EL (cell line): ENCODE data around the gene PAM16.

Experiments used
- DNase-seq: peaks from one replicate; pipeline ENCODE4 v3.0.0-alpha.2; 2016

The PAM16 gene

DNA sequence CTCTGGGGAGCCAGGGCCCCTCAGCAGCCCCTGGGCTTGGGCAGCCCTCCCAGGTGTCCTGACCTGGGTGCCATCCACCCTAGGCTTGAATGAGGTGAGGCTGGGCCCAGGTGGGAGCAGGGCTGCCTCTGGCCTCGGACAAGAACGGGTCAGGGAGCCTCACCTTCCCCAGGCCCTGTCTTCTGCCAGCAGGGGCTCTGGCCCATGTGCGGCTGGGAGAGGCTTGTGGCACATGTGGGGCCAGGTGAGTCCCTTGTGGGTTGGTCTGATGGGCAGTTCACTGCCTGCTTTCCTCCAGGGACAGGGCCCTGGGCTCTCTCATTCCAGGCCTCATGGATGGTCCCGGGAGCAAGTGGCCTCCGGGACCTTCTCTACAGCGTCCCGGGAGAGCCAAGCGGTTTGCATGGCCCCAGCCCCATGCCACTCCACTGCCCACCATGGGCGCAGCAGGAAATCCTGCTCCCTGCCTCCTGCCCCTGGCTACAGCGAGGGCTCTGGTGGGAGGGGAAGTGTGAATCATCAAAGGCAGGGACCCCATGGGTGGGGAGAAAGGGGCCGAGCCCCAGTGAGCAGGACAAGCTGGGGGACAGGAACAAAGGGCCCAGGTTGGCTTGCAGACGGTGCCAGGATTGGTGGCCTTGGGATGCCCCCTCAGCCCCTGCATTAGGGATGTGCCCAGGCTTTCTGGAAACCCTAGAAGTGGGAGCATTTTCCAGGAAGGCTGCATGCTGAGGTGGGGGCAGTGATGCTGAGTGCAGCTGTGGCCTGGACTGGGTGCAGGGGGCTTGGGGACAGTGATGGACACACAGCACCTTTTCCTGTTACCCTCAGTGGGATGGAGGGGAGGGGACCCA, 32.7 kb upstream of the PAM16 start:
- no peak for DNase-seq

DNA sequence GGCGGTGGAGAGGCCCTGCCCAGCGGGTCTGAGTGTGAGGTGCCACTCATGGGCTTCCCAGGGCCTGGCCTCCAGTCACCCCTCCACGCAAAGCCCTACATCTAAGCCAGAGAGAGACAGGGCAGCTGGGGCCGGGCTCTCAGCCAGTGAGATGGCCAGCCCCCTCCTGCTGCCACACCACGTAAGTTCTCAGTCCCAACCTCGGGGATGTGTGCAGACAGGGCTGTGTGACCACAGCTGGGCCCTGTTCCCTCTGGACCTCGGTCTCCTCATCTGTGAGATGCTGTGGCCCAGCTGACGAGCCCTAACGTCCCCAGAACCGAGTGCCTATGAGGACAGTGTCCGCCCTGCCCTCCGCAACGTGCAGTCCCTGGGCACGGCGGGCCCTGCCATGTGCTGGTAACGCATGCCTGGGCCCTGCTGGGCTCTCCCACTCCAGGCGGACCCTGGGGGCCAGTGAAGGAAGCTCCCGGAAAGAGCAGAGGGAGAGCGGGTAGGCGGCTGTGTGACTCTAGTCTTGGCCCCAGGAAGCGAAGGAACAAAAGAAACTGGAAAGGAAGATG, 31.8 kb upstream of the PAM16 start:
- DNase-seq = no peak

DNA sequence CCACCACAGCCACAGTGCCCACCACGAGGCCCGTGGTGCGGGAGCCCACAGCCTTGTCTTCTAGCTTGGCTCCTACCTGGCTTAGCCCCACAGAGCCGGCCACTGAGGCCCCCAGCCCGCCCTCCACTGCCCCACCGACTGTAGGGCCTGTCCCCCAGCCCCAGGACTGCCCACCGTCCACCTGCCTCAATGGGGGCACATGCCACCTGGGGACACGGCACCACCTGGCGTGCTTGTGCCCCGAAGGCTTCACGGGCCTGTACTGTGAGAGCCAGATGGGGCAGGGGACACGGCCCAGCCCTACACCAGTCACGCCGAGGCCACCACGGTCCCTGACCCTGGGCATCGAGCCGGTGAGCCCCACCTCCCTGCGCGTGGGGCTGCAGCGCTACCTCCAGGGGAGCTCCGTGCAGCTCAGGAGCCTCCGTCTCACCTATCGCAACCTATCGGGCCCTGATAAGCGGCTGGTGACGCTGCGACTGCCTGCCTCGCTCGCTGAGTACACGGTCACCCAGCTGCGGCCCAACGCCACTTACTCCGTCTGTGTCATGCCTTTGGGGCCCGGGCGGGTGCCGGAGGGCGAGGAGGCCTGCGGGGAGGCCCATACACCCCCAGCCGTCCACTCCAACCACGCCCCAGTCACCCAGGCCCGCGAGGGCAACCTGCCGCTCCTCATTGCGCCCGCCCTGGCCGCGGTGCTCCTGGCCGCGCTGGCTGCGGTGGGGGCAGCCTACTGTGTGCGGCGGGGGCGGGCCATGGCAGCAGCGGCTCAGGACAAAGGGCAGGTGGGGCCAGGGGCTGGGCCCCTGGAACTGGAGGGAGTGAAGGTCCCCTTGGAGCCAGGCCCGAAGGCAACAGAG, 31.0 kb upstream of the PAM16 start:
- no peak for DNase-seq

DNA sequence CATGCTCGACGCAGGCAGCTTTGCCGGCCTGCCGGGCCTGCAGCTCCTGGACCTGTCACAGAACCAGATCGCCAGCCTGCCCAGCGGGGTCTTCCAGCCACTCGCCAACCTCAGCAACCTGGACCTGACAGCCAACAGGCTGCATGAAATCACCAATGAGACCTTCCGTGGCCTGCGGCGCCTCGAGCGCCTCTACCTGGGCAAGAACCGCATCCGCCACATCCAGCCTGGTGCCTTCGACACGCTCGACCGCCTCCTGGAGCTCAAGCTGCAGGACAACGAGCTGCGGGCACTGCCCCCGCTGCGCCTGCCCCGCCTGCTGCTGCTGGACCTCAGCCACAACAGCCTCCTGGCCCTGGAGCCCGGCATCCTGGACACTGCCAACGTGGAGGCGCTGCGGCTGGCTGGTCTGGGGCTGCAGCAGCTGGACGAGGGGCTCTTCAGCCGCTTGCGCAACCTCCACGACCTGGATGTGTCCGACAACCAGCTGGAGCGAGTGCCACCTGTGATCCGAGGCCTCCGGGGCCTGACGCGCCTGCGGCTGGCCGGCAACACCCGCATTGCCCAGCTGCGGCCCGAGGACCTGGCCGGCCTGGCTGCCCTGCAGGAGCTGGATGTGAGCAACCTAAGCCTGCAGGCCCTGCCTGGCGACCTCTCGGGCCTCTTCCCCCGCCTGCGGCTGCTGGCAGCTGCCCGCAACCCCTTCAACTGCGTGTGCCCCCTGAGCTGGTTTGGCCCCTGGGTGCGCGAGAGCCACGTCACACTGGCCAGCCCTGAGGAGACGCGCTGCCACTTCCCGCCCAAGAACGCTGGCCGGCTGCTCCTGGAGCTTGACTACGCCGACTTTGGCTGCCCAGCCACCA, 30.2 kb upstream of the PAM16 start:
- DNase-seq = no peak

DNA sequence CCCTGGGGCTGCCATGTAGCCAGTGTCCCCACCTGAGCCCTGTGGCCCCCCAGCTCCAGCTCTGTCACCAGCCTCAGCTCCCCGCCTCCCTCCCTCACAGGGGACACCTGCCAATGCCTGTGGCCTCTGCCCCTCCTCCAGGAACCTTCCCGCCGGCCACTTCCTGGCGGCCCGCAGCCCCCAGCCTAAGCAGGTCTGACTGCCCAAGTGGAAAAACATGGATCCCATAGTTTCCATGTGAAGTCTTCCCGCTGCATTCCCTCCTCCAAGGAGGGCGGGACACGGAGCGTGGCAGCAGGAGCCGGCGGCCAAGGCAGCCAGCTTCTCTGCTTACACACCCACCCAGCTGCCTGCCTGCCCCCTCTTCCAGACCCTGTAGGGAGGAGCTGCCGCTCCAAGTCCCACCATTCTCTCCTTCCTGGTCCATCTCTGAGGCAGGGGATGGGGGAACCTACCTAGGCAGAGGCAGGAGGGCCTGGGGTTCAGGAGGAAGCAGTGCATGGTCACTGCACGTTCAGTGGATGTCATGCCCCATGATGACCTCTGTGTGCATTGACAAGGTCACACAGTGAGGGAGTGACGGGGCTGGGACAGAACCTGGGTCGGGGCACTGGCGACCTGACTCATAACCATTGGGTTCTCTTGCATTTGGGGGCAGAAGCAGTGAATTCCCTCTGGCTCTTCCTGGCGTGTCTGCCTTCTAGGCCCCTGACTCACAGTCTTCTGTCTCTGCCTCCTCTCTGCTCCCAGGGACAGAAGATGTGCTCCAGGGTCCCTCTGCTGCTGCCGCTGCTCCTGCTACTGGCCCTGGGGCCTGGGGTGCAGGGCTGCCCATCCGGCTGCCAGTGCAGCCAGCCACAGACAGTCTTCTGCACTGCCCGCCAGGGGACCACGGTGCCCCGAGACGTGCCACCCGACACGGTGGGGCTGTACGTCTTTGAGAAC, 29.3 kb upstream of the PAM16 start:
- DNase-seq = no peak

DNA sequence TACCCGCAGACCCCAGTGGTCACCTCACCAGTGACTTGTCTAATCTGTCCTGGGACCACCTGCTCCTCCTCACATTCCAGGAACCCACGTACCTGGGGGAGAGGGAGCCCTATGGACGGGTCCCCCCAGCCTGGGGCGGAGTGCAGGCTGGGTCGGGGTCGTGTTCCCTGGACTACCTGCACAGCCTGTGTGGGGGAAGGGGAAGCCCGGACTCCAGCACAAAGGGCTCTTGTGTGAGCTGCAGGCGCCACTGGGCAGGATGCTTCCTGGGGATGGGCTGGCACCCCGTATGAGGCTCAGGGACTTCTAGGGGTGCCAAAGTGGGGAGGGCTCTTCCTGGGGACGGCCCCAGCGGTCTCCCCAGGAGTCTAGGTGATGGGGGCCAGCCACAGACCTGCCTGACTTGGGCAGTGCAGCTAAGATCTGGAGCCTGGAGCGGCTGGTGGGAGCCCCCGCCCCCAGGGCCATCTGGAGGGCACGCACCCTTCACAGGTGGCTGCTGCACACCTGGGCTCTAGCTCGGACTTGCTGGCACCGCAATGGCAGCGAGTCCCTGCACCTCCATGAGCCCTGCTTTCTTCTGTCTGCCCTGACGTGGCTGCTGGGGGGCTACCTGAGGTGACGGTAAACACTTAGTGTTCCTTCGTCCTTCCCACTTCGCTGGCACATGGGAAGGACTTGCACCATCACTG, 28.0 kb upstream of the PAM16 start:
- DNase-seq = no peak

DNA sequence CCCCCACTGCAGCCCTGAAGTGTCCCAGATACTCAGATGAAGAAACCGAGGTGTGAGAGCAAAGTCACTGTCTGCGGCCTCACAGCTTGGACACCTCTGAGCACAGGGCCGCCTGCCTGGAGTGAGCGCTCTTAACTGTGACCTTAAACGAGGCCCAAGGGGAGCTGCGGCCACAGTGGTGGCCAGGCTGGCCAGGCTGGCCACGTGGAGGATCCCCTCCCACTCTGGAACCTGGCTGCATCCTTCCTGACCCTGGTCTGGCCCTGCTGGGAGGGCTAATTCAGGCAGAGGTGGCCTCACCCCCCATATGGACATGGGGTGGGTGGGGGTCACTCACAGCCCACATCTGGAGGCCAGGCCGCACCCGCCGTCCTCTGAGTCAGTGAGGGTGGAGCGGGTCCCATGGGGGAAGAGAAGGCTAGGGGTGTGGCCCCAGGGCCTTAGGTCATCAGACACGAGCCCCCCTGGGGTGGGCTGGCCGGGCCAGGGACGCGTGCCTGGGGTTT, 27.1 kb upstream of the PAM16 start:
- no peak for DNase-seq

DNA sequence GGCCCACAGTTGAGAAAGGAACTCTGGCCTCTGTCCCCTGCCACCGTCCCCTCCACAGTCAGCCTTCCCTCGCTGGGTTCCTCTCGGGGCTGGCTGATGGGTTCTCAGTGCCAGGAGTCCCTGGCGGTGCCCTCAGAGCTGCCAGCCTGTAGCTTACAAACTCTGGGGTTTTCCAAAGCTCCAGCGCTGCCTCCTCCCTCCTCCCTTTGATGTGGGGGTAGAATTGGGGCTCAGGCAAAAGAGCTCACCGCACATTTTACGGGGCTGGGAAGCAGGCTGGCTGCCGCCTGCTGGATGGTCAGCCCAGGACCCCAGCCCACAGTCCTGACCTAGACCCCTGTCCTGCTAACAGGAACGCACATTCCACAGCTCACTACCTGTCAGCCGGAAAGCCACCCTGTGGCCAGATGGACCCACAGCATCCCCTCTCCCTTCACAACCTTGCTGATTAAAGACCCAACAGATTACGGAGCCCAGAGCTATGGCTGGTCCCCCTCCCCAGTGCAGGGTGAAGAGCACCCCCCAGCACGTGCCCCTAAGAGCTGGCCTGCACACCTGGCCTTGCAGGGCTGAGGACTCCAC, 26.5 kb upstream of the PAM16 start:
- DNase-seq = no peak

DNA sequence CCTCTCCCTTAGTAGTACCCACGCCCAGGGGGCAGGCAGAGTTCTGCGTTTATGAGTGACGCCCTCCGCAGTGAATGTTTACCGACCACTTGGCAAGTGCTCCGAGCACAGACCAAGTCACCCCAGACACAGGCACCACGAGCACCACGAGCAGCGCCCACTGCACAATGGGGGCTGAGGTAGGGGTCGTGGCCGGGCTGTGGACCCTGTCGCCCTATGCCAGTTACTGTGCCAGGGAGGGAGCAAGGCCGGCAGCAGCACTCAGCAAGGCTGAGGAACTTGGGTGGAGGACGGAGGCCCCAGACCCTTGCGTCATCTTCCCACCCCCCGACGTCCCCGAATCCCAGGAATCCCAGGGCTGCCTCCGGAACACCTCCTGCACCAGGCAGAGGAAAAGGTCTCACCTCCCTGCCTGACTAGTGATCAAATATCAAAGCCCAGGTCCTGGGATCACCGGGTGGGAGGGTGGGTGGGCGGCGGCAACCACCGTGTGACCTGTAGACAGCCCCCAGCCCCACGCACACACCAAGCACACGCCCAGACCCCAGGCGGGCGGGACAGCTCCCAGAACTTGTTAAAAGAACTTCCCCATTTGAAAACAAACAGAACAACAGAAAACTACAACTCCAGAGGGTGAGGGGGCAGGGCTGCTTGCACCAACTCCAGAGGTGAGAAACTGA, 25.9 kb upstream of the PAM16 start:
- DNase-seq = no peak

DNA sequence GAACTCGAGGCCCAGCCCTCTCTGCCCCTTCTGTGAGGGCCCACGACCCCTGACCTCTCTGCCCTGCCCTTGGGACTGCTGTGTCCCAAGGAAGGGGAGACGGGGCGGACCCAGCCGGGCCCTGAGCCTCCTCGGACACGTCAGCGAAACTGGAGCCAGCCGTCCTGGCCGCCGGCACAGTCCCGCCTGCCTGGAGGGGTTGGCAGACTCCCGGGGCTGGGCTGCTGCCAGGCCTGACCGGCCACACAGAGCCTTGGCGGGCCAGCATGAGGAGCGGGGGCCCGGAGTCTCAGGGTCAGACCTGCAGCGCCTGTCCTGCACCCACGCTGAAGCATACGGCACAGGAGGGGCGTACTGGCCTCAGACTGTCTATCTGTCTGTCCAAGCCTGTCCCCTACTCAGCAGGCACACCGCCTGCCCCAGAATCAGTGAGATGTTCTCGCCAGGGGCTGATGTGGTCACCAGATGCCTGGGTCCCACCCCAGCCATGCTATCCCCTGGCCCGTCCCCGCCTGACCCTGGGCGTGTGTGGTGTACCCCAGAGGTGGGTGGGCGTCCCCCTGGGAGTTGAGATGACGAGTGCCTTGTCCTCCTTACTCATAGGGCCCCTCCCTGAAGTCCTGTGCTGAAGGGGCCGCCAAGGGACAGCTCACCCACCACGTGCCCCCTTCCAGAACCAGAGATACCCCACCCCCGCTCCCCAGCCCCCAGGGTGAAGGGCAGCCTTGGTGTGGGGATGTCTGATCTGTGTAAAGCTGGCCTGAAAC, 25.2 kb upstream of the PAM16 start:
- DNase-seq = peak; percentile 89

DNA sequence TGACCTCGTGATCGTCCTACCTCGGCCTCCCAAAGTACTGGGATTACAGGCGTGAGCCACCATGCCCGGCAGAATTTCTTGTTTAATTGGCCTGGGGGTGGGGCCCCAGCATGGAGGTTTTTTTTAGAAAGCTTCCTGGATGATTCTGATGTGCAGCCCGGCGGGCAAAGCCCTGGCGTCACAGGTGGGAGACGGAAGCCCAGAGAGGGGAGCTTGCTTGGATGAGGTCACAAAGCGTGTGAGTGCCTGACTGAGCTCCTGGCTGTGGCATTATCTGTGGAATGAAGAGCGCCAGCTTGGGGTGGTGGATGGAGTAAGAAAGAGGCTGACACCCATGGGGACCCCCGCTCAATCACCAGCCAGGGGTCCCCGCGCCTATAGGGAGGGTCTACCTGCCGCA, 24.6 kb upstream of the PAM16 start:
- DNase-seq = peak; percentile 72

DNA sequence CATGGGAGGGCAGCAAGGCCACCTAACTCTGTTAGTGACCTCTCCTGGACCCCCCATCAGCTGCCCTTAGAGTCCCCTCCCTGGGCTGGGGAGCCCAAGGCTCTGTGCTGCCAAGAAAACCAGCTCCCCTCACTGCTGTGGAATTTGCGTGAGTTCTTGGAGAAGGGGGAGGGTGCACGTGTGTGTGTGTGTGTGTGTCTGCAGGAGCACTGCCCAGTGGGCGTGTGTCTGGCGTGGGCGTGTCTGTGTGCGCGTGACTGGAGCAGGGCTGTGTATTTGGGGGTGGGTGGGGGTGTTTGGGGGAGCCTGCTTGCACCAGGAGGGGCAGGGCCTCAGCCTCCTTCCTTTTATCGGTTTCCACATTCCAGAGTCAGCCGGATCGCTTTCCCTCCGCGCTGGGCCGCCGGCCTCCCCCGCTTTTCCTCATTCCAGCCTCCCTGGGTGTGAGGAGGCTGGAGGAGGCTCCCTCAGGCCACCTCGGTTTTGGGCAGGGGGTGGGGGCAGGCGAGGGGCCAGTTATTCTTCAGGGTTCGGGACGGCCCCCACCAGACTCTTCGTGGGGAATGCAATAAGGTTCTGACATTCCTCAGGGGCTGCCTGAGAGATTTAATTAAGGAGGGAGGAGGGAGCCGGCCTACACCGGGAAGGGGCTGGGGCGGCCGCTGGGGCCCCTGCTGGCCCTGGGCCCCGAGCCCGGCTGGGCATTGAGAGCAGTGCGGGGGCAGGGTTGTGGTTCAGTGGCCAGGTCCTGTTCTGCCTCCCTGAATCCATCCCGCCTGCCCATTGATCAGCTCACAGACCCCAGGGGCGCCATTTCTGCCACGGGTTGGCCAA, 23.0 kb upstream of the PAM16 start:
- DNase-seq = peak; percentile 97

DNA sequence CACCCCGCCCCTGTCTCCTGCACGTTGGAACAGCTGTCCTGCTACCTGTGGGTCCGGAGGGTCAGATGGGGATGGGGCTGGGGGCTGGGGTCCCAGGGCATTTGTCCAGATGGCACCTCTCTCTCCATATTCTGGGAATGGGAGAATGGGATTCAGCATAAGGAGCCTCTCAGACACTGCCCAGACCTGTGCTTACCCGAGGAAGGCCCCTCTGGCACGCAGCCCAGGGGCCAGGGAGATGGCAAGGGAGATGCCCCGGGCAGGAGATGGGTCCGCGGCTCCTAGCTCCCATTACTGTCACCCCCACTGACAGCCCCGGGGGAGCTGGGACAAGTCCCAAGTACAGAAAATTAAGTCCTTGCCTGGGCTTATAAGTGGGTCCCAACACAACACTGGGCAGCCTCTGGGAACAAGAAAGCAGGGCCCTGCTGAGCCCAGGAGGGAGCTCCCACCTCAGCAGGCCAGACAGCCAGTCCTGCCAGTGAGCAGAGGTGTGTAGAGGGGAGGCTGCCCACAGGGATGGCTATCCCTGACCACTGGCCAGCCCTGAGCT, 22.3 kb upstream of the PAM16 start:
- peak; percentile 66 for DNase-seq

DNA sequence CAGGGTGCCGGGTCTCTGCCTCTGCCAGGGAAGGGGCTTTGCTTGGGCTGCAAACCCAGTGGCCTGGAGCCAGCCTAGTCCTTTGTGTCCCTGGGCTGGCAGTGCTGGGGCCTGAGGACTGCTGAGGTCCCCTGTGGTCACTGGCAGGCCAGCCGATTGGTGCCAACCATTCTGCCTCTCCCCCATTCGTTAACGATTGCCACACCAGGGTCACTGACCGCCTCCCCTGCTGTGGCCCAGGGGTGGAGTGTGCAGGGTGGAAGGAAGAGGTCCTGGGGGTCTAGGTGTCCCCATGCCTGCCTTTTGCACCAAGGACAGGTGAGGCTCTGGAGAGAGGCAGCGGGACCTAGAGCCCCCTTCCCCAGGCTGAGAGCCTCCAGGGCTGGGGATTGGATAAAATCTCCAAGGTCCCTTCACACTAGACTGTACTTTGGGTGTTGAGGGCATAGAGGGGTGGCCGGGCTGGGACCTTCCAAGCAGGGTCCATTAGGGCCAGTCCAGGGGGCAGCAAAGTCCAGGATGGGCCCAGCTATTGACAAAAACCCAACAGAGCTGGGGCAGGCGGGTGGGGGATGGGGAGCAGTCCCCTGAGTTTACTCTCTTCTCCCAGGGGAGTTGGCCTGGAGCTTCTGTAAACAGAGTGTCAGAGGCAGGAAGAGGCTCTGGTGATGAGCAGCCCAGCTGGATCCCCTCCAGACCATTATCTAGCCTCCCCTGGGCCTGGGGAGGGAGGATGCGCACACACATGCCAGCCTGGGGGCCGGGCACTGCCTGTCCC, 21.6 kb upstream of the PAM16 start:
- DNase-seq = peak; percentile 92

DNA sequence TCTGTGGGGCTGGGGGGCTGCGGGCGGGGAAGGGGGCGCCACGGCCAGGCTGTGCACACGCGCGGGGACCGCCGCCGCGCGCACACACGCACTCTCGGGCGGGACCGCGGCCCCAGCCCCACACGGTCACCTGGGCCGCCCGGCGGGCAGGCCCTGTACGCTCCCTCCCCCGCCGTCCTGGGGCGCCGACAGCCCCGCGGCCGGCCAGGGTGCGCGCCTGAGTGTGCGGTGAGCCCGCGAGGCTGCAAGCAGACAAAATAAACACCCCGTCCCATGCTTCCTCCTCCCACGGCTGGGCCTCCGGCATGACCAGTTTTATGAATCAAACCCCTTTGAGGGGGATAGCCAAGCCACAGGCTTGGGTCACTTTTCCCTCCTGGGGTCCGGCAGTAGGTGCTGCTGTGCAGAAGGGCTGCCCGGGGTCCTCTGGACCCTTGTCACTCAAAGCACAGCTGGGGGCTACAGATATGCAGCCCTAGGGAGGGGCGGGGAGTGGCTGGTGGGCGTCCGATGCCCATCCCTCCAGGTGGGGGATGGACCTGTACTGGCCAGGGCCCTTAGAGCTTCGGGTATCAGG, 21.0 kb upstream of the PAM16 start:
- no peak for DNase-seq

DNA sequence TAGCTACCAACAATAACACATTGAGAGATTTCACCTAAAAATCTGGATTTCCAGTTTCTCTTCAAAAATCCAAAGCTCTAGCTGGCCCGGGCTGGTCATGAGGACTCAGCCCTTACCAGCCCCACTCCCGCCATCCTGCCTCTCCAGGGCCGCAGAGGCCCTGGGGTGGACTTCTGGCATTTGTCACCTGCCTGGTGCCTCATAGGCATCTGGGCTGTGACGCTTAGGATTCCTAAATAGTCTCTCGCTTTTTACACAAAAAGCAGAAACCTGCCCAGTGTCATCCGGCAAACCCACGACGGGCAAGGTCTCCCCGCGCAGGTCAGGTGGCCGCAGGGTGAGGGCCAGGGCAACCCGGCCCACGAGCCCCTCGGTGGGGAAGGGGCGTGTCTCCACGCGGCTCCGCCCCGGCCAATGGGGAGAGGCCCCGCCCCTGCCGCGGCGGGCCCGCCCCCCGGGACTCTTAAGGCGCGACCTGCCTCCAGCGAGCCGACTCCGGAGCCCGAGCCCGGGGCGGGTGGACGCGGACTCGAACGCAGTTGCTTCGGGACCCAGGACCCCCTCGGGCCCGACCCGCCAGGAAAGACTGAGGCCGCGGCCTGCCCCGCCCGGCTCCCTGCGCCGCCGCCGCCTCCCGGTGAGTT, 20.4 kb upstream of the PAM16 start, which contains the start of gene VASN:
Gene VASN, plus strand, starts transcription at position 492 of the 644 bp plus-strand sequence. CDS start 9,030 bp downstream, outside the sequence.
- peak; percentile 85 for DNase-seq
